Measurements from ENCODE around the gene ZGPAT.

The ZGPAT gene

GRCh38 chr20:63702036-63702665 lies 5.7 kb upstream of the ZGPAT start:
- no peak overlapping the region for H3K9ac ChIP-seq (ENCODE audit: low read depth, low read length)
- H3K4me1 ChIP-seq (ENCODE audit: insufficient read depth, low read length) = peaks cover 4% of the 10 kb centered on the region; the same call in 1 of the 2 replicates
- peaks cover 26% of the 10 kb centered on the region for H3K36me3 ChIP-seq (ENCODE audit: insufficient read depth, low read depth, low read length)
- no peak overlapping the region for H3K4me3 ChIP-seq (ENCODE audit: low read length)
- H3K27ac ChIP-seq (ENCODE audit: low read length) = no peak overlapping the region
- H3K27me3 ChIP-seq (ENCODE audit: insufficient read depth, low read length) = no peaks in the 10 kb centered on the region
- no peaks in the 10 kb centered on the region for H3K9me3 ChIP-seq (ENCODE audit: insufficient read depth, low read depth, low read length)

GRCh38 chr20:63702751-63703470 lies 4.9 kb upstream of the ZGPAT start:
- H3K4me3 ChIP-seq (ENCODE audit: low read length) = no peak overlapping the region
- no peaks in the 10 kb centered on the region for H3K27me3 ChIP-seq (ENCODE audit: insufficient read depth, low read length)
- H3K4me1 ChIP-seq (ENCODE audit: insufficient read depth, low read length) = peaks cover 4% of the 10 kb centered on the region; the same call in 1 of the 2 replicates
- H3K36me3 ChIP-seq (ENCODE audit: insufficient read depth, low read depth, low read length) = peaks cover 26% of the 10 kb centered on the region
- no peaks in the 10 kb centered on the region for H3K9me3 ChIP-seq (ENCODE audit: insufficient read depth, low read depth, low read length)
- no peak overlapping the region for H3K27ac ChIP-seq (ENCODE audit: low read length)
- no peak overlapping the region for H3K9ac ChIP-seq (ENCODE audit: low read depth, low read length)

- no peak overlapping the region for H3K9ac ChIP-seq (ENCODE audit: low read depth, low read length)
- no peak overlapping the region for H3K27ac ChIP-seq (ENCODE audit: low read length)
- no peaks in the 10 kb centered on the region for H3K27me3 ChIP-seq (ENCODE audit: insufficient read depth, low read length)
- no peaks in the 10 kb centered on the region for H3K9me3 ChIP-seq (ENCODE audit: insufficient read depth, low read depth, low read length)
- H3K4me3 ChIP-seq (ENCODE audit: low read length) = no peak overlapping the region
- peaks cover 4% of the 10 kb centered on the region; the same call in 1 of the 2 replicates for H3K4me1 ChIP-seq (ENCODE audit: insufficient read depth, low read length)
- H3K36me3 ChIP-seq (ENCODE audit: insufficient read depth, low read depth, low read length) = peaks cover 26% of the 10 kb centered on the region
These were observed 4.3 kb upstream of the ZGPAT start for GRCh38 chr20:63703471-63703975.

GRCh38 chr20:63703976-63704748 lies 3.7 kb upstream of the ZGPAT start:
- H3K27ac ChIP-seq (ENCODE audit: low read length) = no peak overlapping the region
- peaks cover 4% of the 10 kb centered on the region; the same call in 1 of the 2 replicates for H3K4me1 ChIP-seq (ENCODE audit: insufficient read depth, low read length)
- H3K9ac ChIP-seq (ENCODE audit: low read depth, low read length) = no peak overlapping the region
- no peak overlapping the region for H3K4me3 ChIP-seq (ENCODE audit: low read length)
- H3K9me3 ChIP-seq (ENCODE audit: insufficient read depth, low read depth, low read length) = no peaks in the 10 kb centered on the region
- no peaks in the 10 kb centered on the region for H3K27me3 ChIP-seq (ENCODE audit: insufficient read depth, low read length)
- H3K36me3 ChIP-seq (ENCODE audit: insufficient read depth, low read depth, low read length) = peaks cover 30% of the 10 kb centered on the region

- H3K36me3 ChIP-seq (ENCODE audit: insufficient read depth, low read depth, low read length) = peaks cover 34% of the 10 kb centered on the region
These were observed 3.1 kb upstream of the ZGPAT start for GRCh38 chr20:63704749-63705117.

GRCh38 chr20:63705232-63706026 lies 2.4 kb upstream of the ZGPAT start:
- H3K4me3 ChIP-seq (ENCODE audit: low read length) = no peak overlapping the region
- H3K9ac ChIP-seq (ENCODE audit: low read depth, low read length) = no peak overlapping the region
- H3K27me3 ChIP-seq (ENCODE audit: insufficient read depth, low read length) = no peaks in the 10 kb centered on the region
- H3K36me3 ChIP-seq (ENCODE audit: insufficient read depth, low read depth, low read length) = peaks cover 36% of the 10 kb centered on the region
- no peaks in the 10 kb centered on the region for H3K9me3 ChIP-seq (ENCODE audit: insufficient read depth, low read depth, low read length)
- peaks cover 4% of the 10 kb centered on the region; the same call in 1 of the 2 replicates for H3K4me1 ChIP-seq (ENCODE audit: insufficient read depth, low read length)
- H3K27ac ChIP-seq (ENCODE audit: low read length) = no peak overlapping the region

More at GRCh38 chr20:63704749-63705117, 3.1 kb upstream of the ZGPAT start:
- Histone ChIP-seq H3K9ac (ENCODE audit: low read depth, low read length) (no peak overlapping the region), H3K27ac (ENCODE audit: low read length) (no peak overlapping the region), H3K27me3 (ENCODE audit: insufficient read depth, low read length) (no peaks in the 10 kb centered on the region), H3K4me3 (ENCODE audit: low read length) (no peak overlapping the region), H3K9me3 (ENCODE audit: insufficient read depth, low read depth, low read length) (no peaks in the 10 kb centered on the region), H3K4me1 (ENCODE audit: insufficient read depth, low read length) (peaks cover 4% of the 10 kb centered on the region; the same call in 1 of the 2 replicates)

GRCh38 chr20:63706027-63706695 lies 1.7 kb upstream of the ZGPAT start:
- Histone ChIP-seq H3K9ac (ENCODE audit: low read depth, low read length) (no peak overlapping the region), H3K9me3 (ENCODE audit: insufficient read depth, low read depth, low read length) (no peaks in the 10 kb centered on the region), H3K4me3 (ENCODE audit: low read length) (peak overlapping the region; percentile 84), H3K36me3 (ENCODE audit: insufficient read depth, low read depth, low read length) (peaks cover 44% of the 10 kb centered on the region), H3K27me3 (ENCODE audit: insufficient read depth, low read length) (no peaks in the 10 kb centered on the region), H3K27ac (ENCODE audit: low read length) (no peak overlapping the region), H3K4me1 (ENCODE audit: insufficient read depth, low read length) (peaks cover 4% of the 10 kb centered on the region; the same call in 1 of the 2 replicates)

GRCh38 chr20:63706852-63707557 lies 834 bp upstream of the ZGPAT start:
- Histone ChIP-seq H3K9ac (ENCODE audit: low read depth, low read length) (peak overlapping the region; percentile 76; the same call in 1 of the 2 replicates), H3K4me1 (ENCODE audit: insufficient read depth, low read length) (peaks cover 4% of the 10 kb centered on the region; the same call in 1 of the 2 replicates), H3K27ac (ENCODE audit: low read length) (no peak overlapping the region), H3K4me3 (ENCODE audit: low read length) (peak overlapping the region; percentile 84), H3K9me3 (ENCODE audit: insufficient read depth, low read depth, low read length) (no peaks in the 10 kb centered on the region), H3K36me3 (ENCODE audit: insufficient read depth, low read depth, low read length) (peaks cover 52% of the 10 kb centered on the region), H3K27me3 (ENCODE audit: insufficient read depth, low read length) (no peaks in the 10 kb centered on the region)

GRCh38 chr20:63708301-63709148 lies 686 bp downstream of the ZGPAT start:
- no peak overlapping the region for H3K27ac ChIP-seq (ENCODE audit: low read length)
- peaks cover 61% of the 10 kb centered on the region for H3K36me3 ChIP-seq (ENCODE audit: insufficient read depth, low read depth, low read length)
- no peaks in the 10 kb centered on the region for H3K27me3 ChIP-seq (ENCODE audit: insufficient read depth, low read length)

More at GRCh38 chr20:63708301-63709148, 686 bp downstream of the ZGPAT start:
- Histone ChIP-seq H3K4me1 (ENCODE audit: insufficient read depth, low read length) (peaks cover 4% of the 10 kb centered on the region; the same call in 1 of the 2 replicates), H3K9me3 (ENCODE audit: insufficient read depth, low read depth, low read length) (no peaks in the 10 kb centered on the region), H3K9ac (ENCODE audit: low read depth, low read length) (peak overlapping the region; percentile 70; the same call in 1 of the 2 replicates), H3K4me3 (ENCODE audit: low read length) (peak overlapping the region; percentile 84)
